ENCODE results near the gene IKZF3.

DNA sequence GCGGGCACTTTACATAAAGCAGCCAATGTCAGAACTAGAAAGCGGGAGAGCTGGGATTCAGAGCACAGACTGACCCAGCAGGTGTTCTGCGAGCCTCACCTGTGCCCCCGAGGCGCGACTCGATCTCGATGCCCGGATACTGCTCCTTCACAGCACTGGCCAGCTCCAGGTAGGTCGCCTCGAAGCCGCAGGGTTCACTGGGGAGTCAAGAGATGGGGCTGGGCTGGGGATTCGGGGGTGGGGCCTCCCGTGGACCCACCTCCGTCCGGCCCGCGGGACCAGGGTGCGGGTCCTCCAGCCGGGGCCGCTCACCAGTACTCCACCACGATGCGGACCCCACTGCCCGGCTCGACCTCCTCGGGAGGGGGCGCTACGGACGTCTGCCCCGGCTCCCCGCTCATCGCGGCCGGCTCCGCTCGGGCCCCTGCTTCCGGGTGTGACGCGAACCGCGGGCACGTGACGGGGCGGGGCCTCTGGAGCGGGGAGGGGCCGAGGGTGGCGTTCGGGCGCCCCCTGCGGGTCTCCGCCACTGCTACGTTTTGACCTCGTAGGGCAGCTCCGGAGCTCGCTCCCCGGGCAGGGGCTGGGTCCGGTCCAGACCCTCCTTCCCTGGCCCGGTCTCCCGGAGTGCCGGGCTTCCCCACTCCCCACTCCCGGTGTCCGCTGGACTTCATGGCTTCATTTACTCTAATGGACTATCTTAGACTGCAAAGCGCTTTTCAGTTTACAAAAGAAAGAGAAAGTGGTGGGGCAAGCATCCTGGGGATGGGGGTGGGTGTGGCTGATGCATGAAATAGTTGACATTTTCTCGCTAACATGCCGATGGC lies 133.8 kb downstream of the IKZF3 start, which contains the start of gene MIEN1:
- TF ChIP-seq POLR2A (IDR thresholded peaks at IDR 0.05; ENCODE audit: low read depth, low read length) (peak; percentile 88), POLR2AphosphoS5 (IDR thresholded peaks at IDR 0.05; ENCODE audit: low read depth, low read length) (peak; percentile 77), TAF1 (IDR thresholded peaks at IDR 0.05; ENCODE audit: low read depth, low read length) (peak; percentile 60), SPI1 (IDR thresholded peaks at IDR 0.05; ENCODE audit: low read depth, low read length) (no peak), PAX5 (IDR thresholded peaks at IDR 0.05; ENCODE audit: insufficient read depth, low read length, severe bottlenecking) (no peak), POU2F2 (IDR thresholded peaks at IDR 0.05; ENCODE audit: low read depth, low read length) (no peak)

All from GM12891 (cell line).